A549 (cell line): ENCODE data around the gene LILRA6. TPM values are rescaled to one million over a fixed set of nuclear protein-coding genes. Genes with fewer than 3 reads are reported as not detected.
A peak's percentile ranks its signal among the peaks of the same experiment; 100 is the strongest.
"Not testable (repeated sequence)": the region's sequence is repeated elsewhere in the genome, so short reads cannot be mapped to it uniquely, and the experiment has no call there.

ENCODE experiments used
- ATAC-seq, 2 experiments: fragments of 200-7000 bp in 1 of 2; fragments of >200 bp in 1 of 2; cut with Nextera tagmentation in 1 of 2; cut with Tn5 transposase in 1 of 2; 3 replicates each; pipeline versions ENCODE4 v1.8.0 to v1.9.1; 2018 to 2020; ENCODE audit warnings: mild to moderate bottlenecking in 1 of 2, moderate library complexity in 1 of 2
- CTCF ChIA-PET: fragments of 300-600 bp; sonication (Branson Sonifier 250); formaldehyde crosslinking; extraction: SDS; loops from one replicate; lab custom pipeline; 2021; ENCODE audit warnings: antibody characterized with exemption, inconsistent platforms; lab: Yijun Ruan, JAX
- POLR2A ChIA-PET: fragments of 350-600 bp; formaldehyde crosslinking; extraction: SDS; loops from one replicate; lab custom pipeline; 2021; ENCODE audit warnings: antibody characterized with exemption, inconsistent platforms; lab: Yijun Ruan, JAX
- DNase-seq, 2 experiments: peaks; one replicate each; pipeline versions ENCODE4 v3.0.0 to v3.0.0-alpha.2; 2011 to 2016; ENCODE audit warnings: low read depth in 1 of 2, low spot score in 1 of 2
- FAIRE-seq: peaks from 2 replicates; lab custom pipeline; 2011; peaks lifted over from hg19 to GRCh38; lab: Jason Lieb, UNC
- H3K27ac ChIP-seq, 2 experiments: fragments of >200 bp; sonication (Bioruptor Twin); formaldehyde crosslinking; 3 replicates each; pipeline ENCODE4 v1.5.1; 2016 to 2017
- H3K4me1 ChIP-seq: fragments of >200 bp; sonication (Bioruptor Twin); formaldehyde crosslinking; 3 replicates; pipeline ENCODE4 v1.6.1; 2016
- H3K4me2 ChIP-seq: fragments of >200 bp; sonication (Bioruptor Twin); formaldehyde crosslinking; 3 replicates; pipeline ENCODE4 v1.6.1; 2016
- H3K4me3 ChIP-seq: fragments of >200 bp; sonication (Bioruptor Twin); formaldehyde crosslinking; 3 replicates; pipeline ENCODE4 v1.5.1; 2016
- H3K9me3 ChIP-seq: fragments of >200 bp; sonication (Bioruptor Twin); formaldehyde crosslinking; 3 replicates; pipeline ENCODE4 v1.6.1; 2016
- CBX8 ChIP-seq: fragments of 200-600 bp; sonication (generic); IDR thresholded peaks from 2 replicates; pipeline ENCODE4 v1.6.1; 2016
- HES2 ChIP-seq: fragments of >200 bp; sonication (Bioruptor Twin); formaldehyde crosslinking; IDR thresholded peaks from 2 replicates; pipeline ENCODE4 v1.6.1; 2016
- RCOR1 ChIP-seq: fragments of 150-350 bp; IDR thresholded peaks from 2 replicates; pipeline ENCODE4 v1.6.1; 2014; ENCODE audit warnings: antibody characterized with exemption, low read length, low read depth
- TP53 ChIP-seq: fragments of 250-450 bp; sonication (Bioruptor Pico); IDR thresholded peaks from 2 replicates; pipeline ENCODE4 v1.5.0; 2021; ENCODE audit warnings: mild to moderate bottlenecking, moderate library complexity
- WGBS: methylation state at CpG from one replicate; pipeline ENCODE4 v1.1.6; 2017; ENCODE audit errors: missing lambda C conversion rate; 5-methylcytosine and 5-hydroxymethylcytosine counted together
- polyA minus RNA-seq: library from RNA; depleted of rRNA, polyadenylated mRNA; stranded (reverse); fragments of >200 nt; gene quantifications from 2 replicates; pipeline ENCODE4 v1.2.3, GENCODE V29; 2011; rRNA and poly(A)+ RNA removed
- polyA plus RNA-seq, 4 experiments: library from polyadenylated mRNA; depleted of rRNA in 3 of 4; stranded (reverse); fragments of >200 nt; fragmentation: RNase III in 1 of 4; extraction: RNeasy Plus Mini Kit Qiagen cat#74134 plus additional on column Dnase treatment in 1 of 4; gene quantifications; 2 replicates in 3 of 4; 3 replicates in 1 of 4; pipeline ENCODE4 v1.2.3, GENCODE V29; 2011 to 2017

Gene LILRA6
- polyA plus RNA-seq (2011; rRNA removed) = not detected in 2 replicates
- not detected in 2 replicates for polyA plus RNA-seq (2012; cell fraction: cytosol; rRNA removed)
- polyA plus RNA-seq (2012; cell fraction: nucleus; rRNA removed) = not detected in 2 replicates
- not detected in 3 replicates for polyA plus RNA-seq (2017; fragmentation: RNase III; extraction: RNeasy Plus Mini Kit Qiagen cat#74134 plus additional on column Dnase treatment)
- not detected in 2 replicates for polyA minus RNA-seq

- DNase-seq, H3K9me3 ChIP-seq, H3K27ac ChIP-seq, H3K4me3 ChIP-seq, FAIRE-seq, H3K4me2 ChIP-seq, POLR2A ChIA-PET, H3K4me1 ChIP-seq: not testable (repeated sequence)
- CTCF ChIA-PET = interaction anchor here (1.0 to 3.1 kb wide), 3 partner anchors 10 to 15 kb away, joined by 3 to 8 read pairs (median 4); no protein-coding TSS in a partner anchor
- ATAC-seq = peak; percentile 30 to 40; a peak in 4 of 6 replicates
- WGBS = 19% methylated on average over 3 of the region's 6 CpGs
Measured at GRCh38 chr19:54242646-54243045, at the start of gene LILRA6. TSS of gene LILRA6 (minus strand) at chr19:54242790.

- WGBS = 35% methylated on average over 8 of the region's 8 CpGs
- POLR2A ChIA-PET, H3K4me3 ChIP-seq, H3K4me2 ChIP-seq, DNase-seq, FAIRE-seq, H3K27ac ChIP-seq, H3K4me1 ChIP-seq, CTCF ChIA-PET: not testable (repeated sequence)
- peak in 1 of 2 experiments; percentile 28; a peak in 2 of 6 replicates for ATAC-seq
- H3K9me3 ChIP-seq = peaks cover 11% of the 10 kb centered on the region; the same call in 2 of the 3 replicates
Measured at GRCh38 chr19:54289160-54289559, 46.6 kb upstream of the LILRA6 start.

GRCh38 chr19:54287456-54287855 is 44.9 kb upstream of the LILRA6 start:
- Histone ChIP-seq H3K27ac (no peak overlapping the region), H3K4me1 (no peaks in the 10 kb centered on the region), H3K9me3 (0 out of 3 replicates have a peak, but pooled peaks cover 2% of the 10 kb centered on the region), H3K4me2 (no peak overlapping the region), H3K4me3 (no peak overlapping the region)
- ChIA-PET CTCF (no interaction called here), POLR2A (no interaction called here)
- peak; percentile 91 for FAIRE-seq
- no peak for TF ChIP-seq HES2
- no peak for TF ChIP-seq CBX8
- TF ChIP-seq RCOR1 = no peak
- TF ChIP-seq TP53 = no peak
- ATAC-seq = no peak
- 36% methylated on average over 4 of the region's 4 CpGs for WGBS
- DNase-seq = no peak

GRCh38 chr19:54286283-54286682 is 43.7 kb upstream of the LILRA6 start:
- CTCF ChIA-PET, H3K9me3 ChIP-seq: not testable (repeated sequence)
- ATAC-seq = peak in 1 of 2 experiments; percentile 16; a peak in 1 of 6 replicates

GRCh38 chr19:54285427-54286056 is 43.0 kb upstream of the LILRA6 start:
- FAIRE-seq, H3K4me1 ChIP-seq, H3K27ac ChIP-seq, H3K4me3 ChIP-seq, H3K4me2 ChIP-seq, POLR2A ChIA-PET, CTCF ChIA-PET, H3K9me3 ChIP-seq, DNase-seq: not testable (repeated sequence)
- WGBS = 29% methylated on average over 11 of the region's 12 CpGs
- ATAC-seq = peak in 1 of 2 experiments; percentile 33; a peak in 1 of 6 replicates

More at GRCh38 chr19:54286283-54286682, 43.7 kb upstream of the LILRA6 start:
- H3K27ac ChIP-seq, POLR2A ChIA-PET, H3K4me3 ChIP-seq, H3K4me1 ChIP-seq, FAIRE-seq, DNase-seq, H3K4me2 ChIP-seq: not testable (repeated sequence)
- 18% methylated on average over 4 of the region's 10 CpGs for WGBS

- FAIRE-seq (no peak), DNase-seq (no peak), ATAC-seq (no peak)
- H3K9me3 ChIP-seq = no peaks in the 10 kb centered on the region
- ChIA-PET CTCF (interaction anchor here (1.3 to 1.5 kb wide), 2 partner anchors 12 to 17 kb away, joined by 3 to 5 read pairs; no protein-coding TSS in a partner anchor), POLR2A (no interaction called here)
- H3K4me2 ChIP-seq = no peak overlapping the region
- no peak overlapping the region for H3K4me3 ChIP-seq
- no peaks in the 10 kb centered on the region for H3K4me1 ChIP-seq
- 9% methylated on average over 9 of the region's 9 CpGs for WGBS
- no peak overlapping the region for H3K27ac ChIP-seq
- no peak for TF ChIP-seq CBX8
Measured at GRCh38 chr19:54282686-54283470, 40.3 kb upstream of the LILRA6 start.

- FAIRE-seq, H3K4me3 ChIP-seq, H3K4me1 ChIP-seq, DNase-seq, H3K27ac ChIP-seq, POLR2A ChIA-PET, H3K4me2 ChIP-seq, ATAC-seq, H3K9me3 ChIP-seq: not testable (repeated sequence)
- CTCF ChIA-PET = interaction anchor here (1.2 kb wide), 1 partner anchor 16 kb away, joined by 4 read pairs; no protein-coding TSS in a partner anchor
- 27% methylated on average over 5 of the region's 5 CpGs for WGBS
Measured at GRCh38 chr19:54281729-54282075, 39.1 kb upstream of the LILRA6 start.
